Fibroblast of lung (primary cell): Measurements from ENCODE around the gene GFOD2. TPM values are rescaled to one million over a fixed set of nuclear protein-coding genes. Genes with fewer than 3 reads are reported as not detected.
A peak's percentile ranks its signal among the peaks of the same experiment; 100 is the strongest.

ENCODE experiments used
- DNase-seq, 2 donors: peaks; one replicate each; pipeline versions ENCODE4 v3.0.0 to v3.0.0-alpha.2; 2010; ENCODE audit warnings: low read depth in 2 of 2
- H2AFZ ChIP-seq: 2 replicates; pipeline ENCODE4 v1.5.1; 2012; ENCODE audit warnings: low read length, control low read depth, inconsistent platforms
- H3K27ac ChIP-seq: 2 replicates; pipeline ENCODE4 v1.5.1; 2011; ENCODE audit warnings: low read length, control low read depth; ENCODE audit not compliant: insufficient read depth
- H3K27me3 ChIP-seq: 2 replicates; pipeline ENCODE4 v1.5.1; 2011; ENCODE audit warnings: mild to moderate bottlenecking, low read length; ENCODE audit not compliant: control insufficient read depth, insufficient read depth
- H3K36me3 ChIP-seq: 2 replicates; pipeline ENCODE4 v1.5.1; 2011; ENCODE audit warnings: low read length; ENCODE audit not compliant: control insufficient read depth, insufficient read depth
- H3K4me1 ChIP-seq: 2 replicates; pipeline ENCODE4 v1.5.1; 2011; ENCODE audit warnings: low read length; ENCODE audit not compliant: control insufficient read depth, insufficient read depth; ENCODE audit errors: extremely low read depth
- H3K4me2 ChIP-seq: 2 replicates; pipeline ENCODE4 v1.5.1; 2011; ENCODE audit warnings: low read length, control low read depth; ENCODE audit not compliant: insufficient read depth; ENCODE audit errors: extremely low read depth
- H3K4me3 ChIP-seq, 4 experiments: fragments of 200-600 bp in 1 of 4; sonication (generic) in 1 of 4; replicated peaks in 1 of 4; 2 replicates each; pipeline ENCODE4 v1.5.1; 2011 to 2016; ENCODE audit warnings: low read length in 4 of 4, low read depth in 3 of 4, mild to moderate bottlenecking in 3 of 4, control low read depth in 2 of 4, inconsistent platforms in 1 of 4, mixed read lengths in 1 of 4; ENCODE audit not compliant: insufficient read depth in 1 of 4; ENCODE audit errors: control extremely low read depth in 1 of 4
- H3K79me2 ChIP-seq: 2 replicates; pipeline ENCODE4 v1.5.1; 2012; ENCODE audit warnings: mild to moderate bottlenecking, low read length, inconsistent platforms; ENCODE audit not compliant: control insufficient read depth, insufficient read depth
- H3K9ac ChIP-seq: 2 replicates; pipeline ENCODE4 v1.5.1; 2011; ENCODE audit warnings: mild to moderate bottlenecking, low read length, control low read depth; ENCODE audit not compliant: insufficient read depth
- H3K9me3 ChIP-seq: 2 replicates; pipeline ENCODE4 v1.5.1; 2012; ENCODE audit warnings: low read depth, low read length; ENCODE audit not compliant: control insufficient read depth, insufficient read depth
- H4K20me1 ChIP-seq: 2 replicates; pipeline ENCODE4 v1.5.1; 2011; ENCODE audit warnings: low read length; ENCODE audit not compliant: control insufficient read depth, insufficient read depth; ENCODE audit errors: extremely low read depth
- CTCF ChIP-seq, 2 donors: IDR thresholded peaks in 1 of 2; conservative IDR thresholded peaks in 1 of 2; 1 replicate in 1 of 2; 2 replicates in 1 of 2; pipeline ENCODE4 v1.5.1; 2011 to 2012; ENCODE audit warnings: low read length in 2 of 2, control low read depth in 1 of 2, inconsistent platforms in 1 of 2, low read depth in 1 of 2, mild to moderate bottlenecking in 1 of 2
- EZH2 ChIP-seq: IDR thresholded peaks from 2 replicates; pipeline ENCODE4 v1.5.1; 2012; ENCODE audit warnings: low read length, control low read depth, mild to moderate bottlenecking; ENCODE audit errors: missing control alignments
- polyA plus RNA-seq, 2 donors: library from polyadenylated mRNA; depleted of rRNA in 1 of 2; stranded (reverse) in 1 of 2; unstranded in 1 of 2; fragments of >200 nt; gene quantifications; 2 replicates each; pipeline ENCODE4 v1.2.1, GENCODE V29; 2011 to 2012; ENCODE audit warnings: missing spikeins in 1 of 2
- total RNA-seq: library from RNA; depleted of rRNA; stranded (reverse); fragments of >200 nt; gene quantifications from 2 replicates; pipeline ENCODE4 v1.2.1, GENCODE V29; 2014

Gene GFOD2
- total and polyA plus RNA-seq, 2 donors (not counting 1 experiment from before 2014, with no cell fraction given): 9.2 to 15.2 TPM

DNA sequence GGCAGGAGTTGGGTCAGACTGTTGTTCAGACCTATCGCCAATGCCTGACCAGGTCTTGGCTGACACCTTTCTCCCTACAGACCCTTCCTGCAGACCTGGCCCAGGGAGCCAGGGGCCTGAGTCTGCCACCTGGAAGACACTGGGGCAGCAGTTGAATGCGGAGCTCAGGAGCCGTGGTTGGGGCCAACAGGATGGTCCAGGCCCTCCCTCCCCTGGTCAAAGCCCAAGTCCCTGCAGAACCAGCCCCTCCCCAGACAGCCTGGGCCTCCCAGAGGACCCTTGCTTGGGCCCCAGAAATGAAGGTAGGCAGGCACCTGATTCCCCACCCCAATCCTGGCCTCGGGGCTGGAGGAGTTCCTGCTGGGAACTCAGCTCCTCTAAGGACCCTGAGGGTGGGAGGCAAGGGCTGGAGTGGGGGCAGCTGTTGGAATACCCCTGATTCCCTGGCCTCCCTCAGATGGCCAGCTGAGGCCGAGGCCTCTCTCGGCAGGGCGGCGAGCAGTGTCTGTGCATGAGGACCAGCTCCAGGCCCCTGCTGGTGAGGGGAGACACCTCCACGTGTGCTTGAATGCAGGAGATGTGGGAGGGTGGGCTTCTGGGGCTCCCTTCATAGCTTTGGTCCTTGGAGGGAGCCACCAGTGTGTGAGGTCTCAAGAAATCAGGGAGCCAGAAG is 62.6 kb downstream of the GFOD2 start:
- H3K9me3 ChIP-seq: no peaks in the 10 kb centered on the region
- H3K9ac ChIP-seq: no peak overlapping the region
- H3K36me3 ChIP-seq: peaks cover 4% of the 10 kb centered on the region
- no peaks in the 10 kb centered on the region for H3K79me2 ChIP-seq
- TF ChIP-seq CTCF (conservative IDR thresholded peaks at IDR 0.05 in 1 of 2, IDR thresholded peaks at IDR 0.05 in 1 of 2; ENCODE audit: low read depth in 1 of 2, low read length in 2 of 2) (no peak), EZH2 (no peak)
- peaks cover 2% of the 10 kb centered on the region for H4K20me1 ChIP-seq
- H3K4me1 ChIP-seq: peaks cover 8% of the 10 kb centered on the region
- peaks cover 18% of the 10 kb centered on the region for H3K27me3 ChIP-seq
- H3K4me3 ChIP-seq: no peak overlapping the region
- H2AFZ ChIP-seq: no peak overlapping the region
- H3K27ac ChIP-seq: no peak overlapping the region
- no peak for DNase-seq
- no peak overlapping the region for H3K4me2 ChIP-seq

GRCh38 chr16:67655363-67655762 is 63.8 kb downstream of the GFOD2 start:
- H3K4me1 ChIP-seq: peaks cover 5% of the 10 kb centered on the region
- H3K4me3 ChIP-seq: no peak overlapping the region
- H3K9me3 ChIP-seq: no peaks in the 10 kb centered on the region
- no peak overlapping the region for H2AFZ ChIP-seq
- H4K20me1 ChIP-seq: peaks cover 2% of the 10 kb centered on the region
- TF ChIP-seq CTCF (conservative IDR thresholded peaks at IDR 0.05 in 1 of 2, IDR thresholded peaks at IDR 0.05 in 1 of 2; ENCODE audit: low read depth in 1 of 2, low read length in 2 of 2) (no peak), EZH2 (no peak)
- no peak overlapping the region for H3K27ac ChIP-seq
- DNase-seq: no peak
- H3K36me3 ChIP-seq: peaks cover 4% of the 10 kb centered on the region
- peaks cover 21% of the 10 kb centered on the region for H3K27me3 ChIP-seq
- no peak overlapping the region for H3K9ac ChIP-seq
- H3K79me2 ChIP-seq: no peaks in the 10 kb centered on the region
- no peak overlapping the region for H3K4me2 ChIP-seq

- Histone ChIP-seq H3K27ac (no peak overlapping the region), H3K27me3 (peaks cover 29% of the 10 kb centered on the region), H2AFZ (no peak overlapping the region), H3K4me1 (peaks cover 4% of the 10 kb centered on the region), H3K4me2 (no peak overlapping the region), H3K9me3 (no peaks in the 10 kb centered on the region), H3K36me3 (peaks cover 4% of the 10 kb centered on the region), H3K4me3 (no peak overlapping the region), H4K20me1 (peaks cover 2% of the 10 kb centered on the region), H3K9ac (no peak overlapping the region), H3K79me2 (no peaks in the 10 kb centered on the region)
- TF ChIP-seq EZH2 (peak; percentile 62), CTCF (conservative IDR thresholded peaks at IDR 0.05 in 1 of 2, IDR thresholded peaks at IDR 0.05 in 1 of 2; ENCODE audit: low read depth in 1 of 2, low read length in 2 of 2) (no peak)
- no peak for DNase-seq
Observed at GRCh38 chr16:67654403-67654911, 64.7 kb downstream of the GFOD2 start.
